ENCODE data around the gene FMNL2. TPM values are rescaled to one million over a fixed set of nuclear protein-coding genes. Genes with fewer than 3 reads are reported as not detected.
A peak's percentile ranks its signal among the peaks of the same experiment; 100 is the strongest.

FMNL2 gene
- total RNA-seq, 1 donor from 2014 or later: 12.0 TPM

DNA sequence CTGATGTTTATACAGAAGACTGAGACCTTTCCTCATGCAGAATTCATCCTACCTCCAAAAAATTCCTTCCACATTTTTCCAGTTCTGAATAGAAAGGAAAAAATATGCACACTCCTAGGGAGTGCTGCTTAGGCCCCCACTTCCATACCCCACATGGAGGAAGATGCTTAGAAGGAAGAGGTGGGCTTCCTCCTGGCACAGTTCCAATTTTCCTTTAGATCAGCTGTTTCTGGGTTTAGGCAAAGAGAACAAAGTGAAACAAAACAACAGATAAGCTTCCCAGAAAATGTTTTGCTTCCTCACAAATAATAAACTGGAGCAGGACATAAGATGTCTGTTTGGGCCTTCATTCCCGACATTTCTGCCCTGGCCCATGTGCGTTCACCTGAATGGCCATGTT is 209.7 kb downstream of the FMNL2 start:
- no peak overlapping the region for H3K4me3 ChIP-seq
- peak overlapping the region in 1 of 2 donors; percentile 24 for H3K27ac ChIP-seq

DNA sequence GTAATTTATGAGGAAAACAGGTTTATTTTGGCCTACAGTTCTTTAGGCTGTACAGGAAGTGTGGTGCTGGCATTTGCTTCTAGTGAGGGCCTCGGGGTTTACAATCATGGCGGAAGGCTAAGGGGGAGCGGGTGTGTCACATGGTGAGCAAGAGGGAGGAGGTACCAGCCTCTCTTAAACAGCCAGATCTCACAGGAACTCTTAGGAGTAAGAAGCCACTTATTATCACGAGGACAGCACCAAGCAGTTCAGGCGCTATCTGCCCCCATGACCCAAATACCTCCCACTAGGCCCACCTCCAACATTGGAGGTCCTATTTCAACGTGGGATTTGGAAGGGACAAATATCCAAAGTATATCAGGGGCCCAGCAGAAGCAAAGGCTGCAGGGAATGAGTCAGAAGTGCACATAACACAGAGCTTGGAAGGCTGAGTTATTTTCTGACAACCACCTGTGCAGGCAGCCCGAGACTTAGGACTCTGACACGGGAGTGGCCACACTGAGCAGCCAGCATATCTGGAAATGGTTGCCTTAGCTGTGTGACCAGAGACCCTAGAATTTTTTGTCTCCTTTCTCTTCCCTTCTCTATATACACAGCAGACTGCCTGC is 211.4 kb downstream of the FMNL2 start:
- peaks cover 3 to 18% of the 10 kb centered on the region in 2 donors for H3K4me1 ChIP-seq
- TF ChIP-seq, protein P1, sequence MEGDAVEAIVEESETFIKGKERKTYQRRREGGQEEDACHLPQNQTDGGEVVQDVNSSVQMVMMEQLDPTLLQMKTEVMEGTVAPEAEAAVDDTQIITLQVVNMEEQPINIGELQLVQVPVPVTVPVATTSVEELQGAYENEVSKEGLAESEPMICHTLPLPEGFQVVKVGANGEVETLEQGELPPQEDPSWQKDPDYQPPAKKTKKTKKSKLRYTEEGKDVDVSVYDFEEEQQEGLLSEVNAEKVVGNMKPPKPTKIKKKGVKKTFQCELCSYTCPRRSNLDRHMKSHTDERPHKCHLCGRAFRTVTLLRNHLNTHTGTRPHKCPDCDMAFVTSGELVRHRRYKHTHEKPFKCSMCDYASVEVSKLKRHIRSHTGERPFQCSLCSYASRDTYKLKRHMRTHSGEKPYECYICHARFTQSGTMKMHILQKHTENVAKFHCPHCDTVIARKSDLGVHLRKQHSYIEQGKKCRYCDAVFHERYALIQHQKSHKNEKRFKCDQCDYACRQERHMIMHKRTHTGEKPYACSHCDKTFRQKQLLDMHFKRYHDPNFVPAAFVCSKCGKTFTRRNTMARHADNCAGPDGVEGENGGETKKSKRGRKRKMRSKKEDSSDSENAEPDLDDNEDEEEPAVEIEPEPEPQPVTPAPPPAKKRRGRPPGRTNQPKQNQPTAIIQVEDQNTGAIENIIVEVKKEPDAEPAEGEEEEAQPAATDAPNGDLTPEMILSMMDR (IDR thresholded peaks at IDR 0.05): no peak

More for the DNA sequence above, 209.7 kb downstream of the FMNL2 start:
- Histone ChIP-seq H3K27me3 (no peaks in the 10 kb centered on the region), H3K4me1 (peaks cover 3 to 18% of the 10 kb centered on the region in 2 donors), H3K36me3 (no peaks in the 10 kb centered on the region), H3K9me3 (no peaks in the 10 kb centered on the region)
- TF ChIP-seq, protein P1 (IDR thresholded peaks at IDR 0.05): no peak
- intact Hi-C loops (cut with DNase I): loop anchor here (5.0 kb wide), 1 partner anchor 207 kb away; the partner anchor contains the start of gene FMNL2
- DNase-seq (ENCODE audit: low spot score in 2 of 2): no peak

DNA sequence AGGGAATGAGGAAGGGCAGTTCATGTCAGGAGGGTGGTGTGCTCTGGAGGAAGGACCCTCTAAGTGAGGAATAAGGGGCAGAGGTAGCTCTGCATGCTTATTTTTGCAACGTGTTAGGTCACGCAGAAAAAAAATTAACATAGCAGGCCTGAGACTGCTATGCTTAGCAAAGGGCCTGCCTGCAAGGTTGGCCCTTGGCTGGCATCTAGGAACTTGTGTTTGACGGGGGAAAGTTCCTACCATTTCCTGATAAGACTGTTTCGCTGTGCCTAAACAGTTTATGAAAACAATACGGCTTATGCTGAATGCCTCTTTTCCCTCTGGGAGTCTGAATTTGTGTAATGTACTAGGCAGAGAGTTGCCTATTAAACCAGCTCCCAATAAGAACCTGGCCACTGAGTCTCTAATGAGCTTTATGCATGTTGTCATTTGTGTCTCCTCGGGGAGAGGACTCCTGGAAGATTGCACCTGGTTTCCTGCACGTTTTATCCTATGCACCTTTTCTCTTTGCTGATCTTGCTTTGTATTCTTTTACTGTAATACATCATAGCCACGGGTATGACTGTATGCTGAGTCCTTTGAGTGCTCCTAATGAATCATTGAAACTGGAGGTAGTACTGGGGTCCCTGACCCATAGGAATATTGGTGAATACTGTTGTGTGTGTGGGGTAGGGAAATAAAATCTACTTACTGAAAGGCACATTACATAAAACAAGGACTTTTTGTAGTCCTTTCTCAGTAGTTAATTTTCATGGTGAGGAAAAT is 213.3 kb downstream of the FMNL2 start:
- Histone ChIP-seq H3K27me3 (no peaks in the 10 kb centered on the region), H3K4me1 (peaks cover 0 to 10% of the 10 kb centered on the region in 2 donors), H3K36me3 (no peaks in the 10 kb centered on the region), H3K9me3 (no peaks in the 10 kb centered on the region), H3K27ac (peak overlapping the region in 1 of 2 donors; percentile 4), H3K4me3 (no peak overlapping the region)
- TF ChIP-seq, protein P1 (IDR thresholded peaks at IDR 0.05): no peak
- DNase-seq (ENCODE audit: low spot score in 2 of 2): no peak
- intact Hi-C loops (cut with DNase I): no loop called here

More for the DNA sequence above, 211.4 kb downstream of the FMNL2 start:
- H3K4me3 ChIP-seq: no peak overlapping the region
- H3K27ac ChIP-seq: no peak overlapping the region
- H3K36me3 ChIP-seq: no peaks in the 10 kb centered on the region
- intact Hi-C loops (cut with DNase I): no loop called here
- DNase-seq (ENCODE audit: low spot score in 2 of 2): no peak
- H3K27me3 ChIP-seq: no peaks in the 10 kb centered on the region
- H3K9me3 ChIP-seq: no peaks in the 10 kb centered on the region

DNA sequence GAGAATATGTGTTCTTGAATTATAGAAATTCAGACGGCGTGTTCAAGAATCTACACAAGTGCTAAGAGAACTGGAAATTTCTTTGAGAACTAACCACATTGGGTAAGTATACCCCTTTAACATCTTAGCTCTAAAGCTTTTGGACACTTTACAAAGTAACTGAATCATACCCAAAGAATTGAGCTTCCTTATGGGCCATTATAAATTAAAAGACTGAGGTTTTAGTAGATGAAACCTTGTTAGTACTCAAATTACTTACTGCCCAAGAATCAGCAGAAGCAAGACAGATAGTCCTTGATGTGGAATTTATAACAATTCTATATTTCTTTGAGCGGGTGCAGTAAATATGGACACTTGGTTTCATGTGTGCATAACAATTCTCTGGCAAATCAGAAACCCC is 214.0 kb downstream of the FMNL2 start:
- Histone ChIP-seq H3K27me3 (no peaks in the 10 kb centered on the region), H3K27ac (no peak overlapping the region), H3K4me3 (no peak overlapping the region), H3K9me3 (no peaks in the 10 kb centered on the region), H3K36me3 (no peaks in the 10 kb centered on the region), H3K4me1 (peaks cover 0 to 9% of the 10 kb centered on the region in 2 donors)
- intact Hi-C loops (cut with DNase I): no loop called here
- no peak for DNase-seq (ENCODE audit: low spot score in 2 of 2)
- TF ChIP-seq, protein P1 (IDR thresholded peaks at IDR 0.05): no peak

DNA sequence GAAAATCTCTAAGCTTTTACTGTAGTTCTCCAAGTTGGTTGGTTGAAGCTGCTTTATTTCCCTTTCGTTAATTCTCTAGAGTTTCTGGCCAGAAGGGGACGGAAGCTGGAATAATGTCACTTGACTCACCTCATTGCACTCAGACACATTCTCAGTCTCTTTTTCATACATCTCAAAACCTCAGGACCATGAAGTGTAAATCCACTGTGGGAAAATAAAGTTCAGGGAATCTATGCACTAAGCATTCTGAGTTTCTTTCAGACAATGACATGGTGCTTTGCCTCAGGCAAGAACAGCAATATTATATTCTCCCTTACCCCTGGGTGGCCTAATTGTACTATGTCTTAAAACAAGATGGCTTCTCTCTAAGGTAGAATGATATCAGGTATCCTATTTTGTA is 214.4 kb downstream of the FMNL2 start:
- no peak overlapping the region for H3K27ac ChIP-seq
- no peaks in the 10 kb centered on the region for H3K9me3 ChIP-seq
- no peaks in the 10 kb centered on the region for H3K36me3 ChIP-seq
- H3K27me3 ChIP-seq: no peaks in the 10 kb centered on the region
- no peak overlapping the region for H3K4me3 ChIP-seq
- H3K4me1 ChIP-seq: peaks cover 0 to 9% of the 10 kb centered on the region in 2 donors
- intact Hi-C loops (cut with DNase I): no loop called here
- DNase-seq (ENCODE audit: low spot score in 2 of 2): no peak
- TF ChIP-seq, protein P1 (IDR thresholded peaks at IDR 0.05): no peak
